ENCODE results near the gene MYO18B. TPM values are rescaled to one million over a fixed set of nuclear protein-coding genes. Genes with fewer than 3 reads are reported as not detected.

Gene MYO18B
- total RNA-seq, 1 donor from 2014 or later = not detected

GRCh38 chr22:25935266-25936058 is 193.5 kb downstream of the MYO18B start:
- Histone ChIP-seq H3K27ac (no peak overlapping the region), H3K4me1 (no peaks in the 10 kb centered on the region), H3K27me3 (no peaks in the 10 kb centered on the region), H3K9me3 (no peaks in the 10 kb centered on the region), H3K36me3 (no peaks in the 10 kb centered on the region), H3K4me3 (no peak overlapping the region)
- TF ChIP-seq POLR2AphosphoS5 (IDR thresholded peaks at IDR 0.05; ENCODE audit: insufficient read depth in 1 of 2, low read depth in 1 of 2) (no peak), POLR2A (IDR thresholded peaks at IDR 0.05) (no peak), CTCF (IDR thresholded peaks at IDR 0.05) (no peak)
- intact Hi-C loops (cut with DNase I) = no loop called here
- DNase-seq (ENCODE audit: extremely low spot score in 2 of 2) = no peak

- no peak for DNase-seq (ENCODE audit: extremely low spot score in 2 of 2)
- no peaks in the 10 kb centered on the region for H3K9me3 ChIP-seq
- H3K27ac ChIP-seq = no peak overlapping the region
- no peaks in the 10 kb centered on the region for H3K4me1 ChIP-seq
- intact Hi-C loops (cut with DNase I) = no loop called here
- no peaks in the 10 kb centered on the region for H3K27me3 ChIP-seq
- no peak overlapping the region for H3K4me3 ChIP-seq
- no peaks in the 10 kb centered on the region for H3K36me3 ChIP-seq
- TF ChIP-seq POLR2A (IDR thresholded peaks at IDR 0.05) (no peak), POLR2AphosphoS5 (IDR thresholded peaks at IDR 0.05; ENCODE audit: insufficient read depth in 1 of 2, low read depth in 1 of 2) (no peak), CTCF (IDR thresholded peaks at IDR 0.05) (no peak)
Observed at GRCh38 chr22:25938151-25938550, 196.2 kb downstream of the MYO18B start.

GRCh38 chr22:25939384-25939783 is 197.4 kb downstream of the MYO18B start:
- no peak for DNase-seq (ENCODE audit: extremely low spot score in 2 of 2)
- H3K4me3 ChIP-seq = no peak overlapping the region
- no peaks in the 10 kb centered on the region for H3K9me3 ChIP-seq
- no peaks in the 10 kb centered on the region for H3K4me1 ChIP-seq
- H3K36me3 ChIP-seq = no peaks in the 10 kb centered on the region
- TF ChIP-seq CTCF (IDR thresholded peaks at IDR 0.05) = no peak
- no peak for TF ChIP-seq POLR2A (IDR thresholded peaks at IDR 0.05)
- TF ChIP-seq POLR2AphosphoS5 (IDR thresholded peaks at IDR 0.05; ENCODE audit: insufficient read depth in 1 of 2, low read depth in 1 of 2) = no peak
- H3K27ac ChIP-seq = no peak overlapping the region
- intact Hi-C loops (cut with DNase I) = no loop called here
- H3K27me3 ChIP-seq = no peaks in the 10 kb centered on the region

GRCh38 chr22:25940479-25940878 is 198.5 kb downstream of the MYO18B start:
- Histone ChIP-seq H3K27me3 (no peaks in the 10 kb centered on the region), H3K36me3 (no peaks in the 10 kb centered on the region), H3K4me1 (no peaks in the 10 kb centered on the region), H3K9me3 (no peaks in the 10 kb centered on the region), H3K4me3 (no peak overlapping the region), H3K27ac (no peak overlapping the region)
- no peak for DNase-seq (ENCODE audit: extremely low spot score in 2 of 2)
- no peak for TF ChIP-seq POLR2AphosphoS5 (IDR thresholded peaks at IDR 0.05; ENCODE audit: insufficient read depth in 1 of 2, low read depth in 1 of 2)
- no peak for TF ChIP-seq CTCF (IDR thresholded peaks at IDR 0.05)
- no peak for TF ChIP-seq POLR2A (IDR thresholded peaks at IDR 0.05)
- intact Hi-C loops (cut with DNase I) = no loop called here

GRCh38 chr22:25941365-25941960 is 199.5 kb downstream of the MYO18B start:
- H3K4me1 ChIP-seq = no peaks in the 10 kb centered on the region
- no peaks in the 10 kb centered on the region for H3K36me3 ChIP-seq
- no peak for DNase-seq (ENCODE audit: extremely low spot score in 2 of 2)
- no peaks in the 10 kb centered on the region for H3K27me3 ChIP-seq
- TF ChIP-seq POLR2A (IDR thresholded peaks at IDR 0.05) (no peak), CTCF (IDR thresholded peaks at IDR 0.05) (no peak), POLR2AphosphoS5 (IDR thresholded peaks at IDR 0.05; ENCODE audit: insufficient read depth in 1 of 2, low read depth in 1 of 2) (no peak)
- no peaks in the 10 kb centered on the region for H3K9me3 ChIP-seq
- H3K4me3 ChIP-seq = no peak overlapping the region
- no peak overlapping the region for H3K27ac ChIP-seq
- intact Hi-C loops (cut with DNase I) = no loop called here

Measured in vagina (tissue), 2 donors.